Osteocyte (in vitro differentiated cells): ENCODE measurements around the gene KCTD16. TPM values are rescaled to one million over a fixed set of nuclear protein-coding genes. Genes with fewer than 3 reads are reported as not detected.
A peak's percentile ranks its signal among the peaks of the same experiment; 100 is the strongest.

ENCODE experiments used
- DNase-seq: peaks from one replicate; pipeline ENCODE4 v3.0.0; 2021; ENCODE audit warnings: mixed read lengths; ENCODE audit not compliant: unreplicated experiment; ENCODE audit errors: extremely low spot score
- H3K27ac Mint-ChIP-seq: one replicate; pipeline ENCODE4 v1.8.0; 2021; ENCODE audit warnings: mild to moderate bottlenecking, mixed read lengths; ENCODE audit not compliant: unreplicated experiment
- H3K27me3 Mint-ChIP-seq: one replicate; pipeline ENCODE4 v1.8.0; 2021; ENCODE audit warnings: mixed read lengths; ENCODE audit not compliant: unreplicated experiment
- H3K36me3 Mint-ChIP-seq: one replicate; pipeline ENCODE4 v1.8.0; 2021; ENCODE audit warnings: mixed read lengths; ENCODE audit not compliant: unreplicated experiment
- H3K4me1 Mint-ChIP-seq: one replicate; pipeline ENCODE4 v1.8.0; 2021; ENCODE audit warnings: mixed read lengths; ENCODE audit not compliant: unreplicated experiment
- H3K4me3 Mint-ChIP-seq: one replicate; pipeline ENCODE4 v1.8.0; 2021; ENCODE audit warnings: mild to moderate bottlenecking, moderate library complexity, mixed read lengths; ENCODE audit not compliant: unreplicated experiment
- H3K9me3 Mint-ChIP-seq: one replicate; pipeline ENCODE4 v1.8.0; 2021; ENCODE audit warnings: mixed read lengths; ENCODE audit not compliant: unreplicated experiment
- total RNA-seq: library from RNA; stranded (reverse); gene quantifications from 2 replicates; pipeline ENCODE4 v1.2.1, GENCODE V29; 2021
- TF ChIP-seq, protein P1 (sequence below): fragments of 200-600 bp; sonication (generic); IDR thresholded peaks from 2 replicates; pipeline ENCODE4 v1.5.0; 2021; ENCODE audit warnings: antibody characterized with exemption, mild to moderate bottlenecking, moderate library complexity

KCTD16 gene
- total RNA-seq, 1 donor from 2014 or later, result 0.51 TPM

DNA sequence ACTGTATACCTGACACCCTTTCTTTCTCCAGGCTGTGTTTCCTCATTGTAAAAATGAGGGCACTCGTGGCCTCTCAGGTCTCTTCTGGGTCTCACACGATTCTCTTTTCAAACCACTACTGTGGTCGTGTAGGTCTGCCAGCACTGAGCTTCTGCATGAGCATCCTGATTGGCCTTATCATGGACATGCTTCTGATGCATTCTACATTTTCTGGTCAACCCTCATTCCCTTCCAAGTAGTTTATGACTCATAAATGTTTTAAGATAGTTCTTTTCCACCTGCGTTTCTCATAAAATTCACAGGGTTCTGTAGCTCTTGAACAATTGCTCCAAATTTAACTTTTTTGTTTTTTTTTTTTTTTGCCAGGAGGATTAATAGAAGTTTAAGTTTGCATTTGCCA is 294.8 kb downstream of the KCTD16 start:
- TF ChIP-seq, protein P1, sequence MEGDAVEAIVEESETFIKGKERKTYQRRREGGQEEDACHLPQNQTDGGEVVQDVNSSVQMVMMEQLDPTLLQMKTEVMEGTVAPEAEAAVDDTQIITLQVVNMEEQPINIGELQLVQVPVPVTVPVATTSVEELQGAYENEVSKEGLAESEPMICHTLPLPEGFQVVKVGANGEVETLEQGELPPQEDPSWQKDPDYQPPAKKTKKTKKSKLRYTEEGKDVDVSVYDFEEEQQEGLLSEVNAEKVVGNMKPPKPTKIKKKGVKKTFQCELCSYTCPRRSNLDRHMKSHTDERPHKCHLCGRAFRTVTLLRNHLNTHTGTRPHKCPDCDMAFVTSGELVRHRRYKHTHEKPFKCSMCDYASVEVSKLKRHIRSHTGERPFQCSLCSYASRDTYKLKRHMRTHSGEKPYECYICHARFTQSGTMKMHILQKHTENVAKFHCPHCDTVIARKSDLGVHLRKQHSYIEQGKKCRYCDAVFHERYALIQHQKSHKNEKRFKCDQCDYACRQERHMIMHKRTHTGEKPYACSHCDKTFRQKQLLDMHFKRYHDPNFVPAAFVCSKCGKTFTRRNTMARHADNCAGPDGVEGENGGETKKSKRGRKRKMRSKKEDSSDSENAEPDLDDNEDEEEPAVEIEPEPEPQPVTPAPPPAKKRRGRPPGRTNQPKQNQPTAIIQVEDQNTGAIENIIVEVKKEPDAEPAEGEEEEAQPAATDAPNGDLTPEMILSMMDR, result no peak
- Mint-ChIP-seq H3K36me3 (no peaks in the 10 kb centered on the region), H3K4me3 (no peak overlapping the region), H3K4me1 (peaks cover 7% of the 10 kb centered on the region), H3K27me3 (no peaks in the 10 kb centered on the region), H3K27ac (no peak overlapping the region), H3K9me3 (no peaks in the 10 kb centered on the region)
- no peak for DNase-seq

DNA sequence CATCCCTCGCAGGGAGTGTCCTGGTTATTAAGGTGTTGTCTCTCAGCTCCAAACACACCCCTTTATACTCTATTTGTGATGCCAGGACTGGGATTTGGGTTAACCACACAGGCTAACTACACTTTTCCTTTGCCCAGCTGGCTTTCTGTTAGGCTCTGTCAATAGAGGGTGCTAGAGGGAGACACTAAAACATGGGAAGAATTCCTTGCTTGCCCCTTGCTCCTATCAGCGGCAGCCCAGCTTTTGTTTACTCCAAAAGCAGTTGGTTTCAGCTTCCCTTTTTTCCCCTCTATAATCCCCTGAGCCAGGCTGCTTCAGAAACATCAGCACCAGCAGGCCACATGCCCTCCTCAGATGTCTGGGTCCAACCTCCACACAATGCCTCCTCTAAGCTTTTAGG is 297.1 kb downstream of the KCTD16 start:
- DNase-seq, result no peak
- H3K27me3 Mint-ChIP-seq, result no peaks in the 10 kb centered on the region

DNA sequence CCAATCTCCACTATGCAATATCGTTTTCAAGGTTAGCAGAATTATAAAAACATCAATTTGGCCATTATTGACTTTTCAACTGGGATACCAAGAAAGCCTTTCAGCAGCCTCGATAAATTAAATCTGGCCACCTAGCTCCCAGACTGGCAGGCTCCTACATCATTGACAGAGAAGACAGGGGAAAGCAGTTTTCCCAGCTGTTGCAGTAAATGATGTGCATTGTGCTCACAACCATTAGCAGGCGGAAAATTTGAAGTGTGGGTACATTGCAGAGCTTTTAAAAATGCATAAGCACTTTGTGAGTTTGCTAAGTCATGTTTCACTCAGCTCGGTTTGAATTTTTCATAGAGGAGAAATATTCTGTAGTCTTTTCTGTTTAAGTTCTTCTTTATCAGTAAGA is 297.9 kb downstream of the KCTD16 start:
- no peak overlapping the region for H3K27ac Mint-ChIP-seq
- H3K27me3 Mint-ChIP-seq, result no peaks in the 10 kb centered on the region
- no peak overlapping the region for H3K4me3 Mint-ChIP-seq
- TF ChIP-seq, protein P1, result no peak
- no peak for DNase-seq
- H3K36me3 Mint-ChIP-seq, result no peaks in the 10 kb centered on the region
- no peaks in the 10 kb centered on the region for H3K9me3 Mint-ChIP-seq
- no peaks in the 10 kb centered on the region for H3K4me1 Mint-ChIP-seq

More for the DNA sequence above, 297.1 kb downstream of the KCTD16 start:
- no peaks in the 10 kb centered on the region for H3K4me1 Mint-ChIP-seq
- H3K9me3 Mint-ChIP-seq, result no peaks in the 10 kb centered on the region
- H3K36me3 Mint-ChIP-seq, result no peaks in the 10 kb centered on the region
- H3K27ac Mint-ChIP-seq, result no peak overlapping the region
- TF ChIP-seq, protein P1, result peak; percentile 68
- no peak overlapping the region for H3K4me3 Mint-ChIP-seq

DNA sequence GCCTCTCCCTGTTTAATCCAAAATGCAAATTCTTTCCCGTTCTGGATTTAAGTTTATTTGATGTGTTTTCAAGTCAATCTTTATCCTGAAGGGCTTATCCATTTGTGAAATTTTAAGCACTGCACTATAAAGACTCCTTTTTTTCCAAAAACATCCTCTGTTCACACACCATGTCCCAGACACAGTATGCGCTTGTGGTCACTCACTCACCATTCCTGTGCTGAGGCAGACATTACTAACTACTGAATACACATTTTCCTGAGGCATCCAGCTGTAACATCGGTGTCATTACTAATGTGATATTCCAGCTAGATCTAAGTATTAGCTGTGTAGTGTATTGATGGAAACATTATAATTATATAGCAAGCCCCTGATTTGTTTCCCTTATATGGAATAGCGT is 298.4 kb downstream of the KCTD16 start:
- no peak for DNase-seq
- H3K4me1 Mint-ChIP-seq, result no peaks in the 10 kb centered on the region
- H3K9me3 Mint-ChIP-seq, result no peaks in the 10 kb centered on the region
- TF ChIP-seq, protein P1, result no peak
- no peaks in the 10 kb centered on the region for H3K27me3 Mint-ChIP-seq
- H3K27ac Mint-ChIP-seq, result no peak overlapping the region
- H3K4me3 Mint-ChIP-seq, result no peak overlapping the region
- no peaks in the 10 kb centered on the region for H3K36me3 Mint-ChIP-seq

DNA sequence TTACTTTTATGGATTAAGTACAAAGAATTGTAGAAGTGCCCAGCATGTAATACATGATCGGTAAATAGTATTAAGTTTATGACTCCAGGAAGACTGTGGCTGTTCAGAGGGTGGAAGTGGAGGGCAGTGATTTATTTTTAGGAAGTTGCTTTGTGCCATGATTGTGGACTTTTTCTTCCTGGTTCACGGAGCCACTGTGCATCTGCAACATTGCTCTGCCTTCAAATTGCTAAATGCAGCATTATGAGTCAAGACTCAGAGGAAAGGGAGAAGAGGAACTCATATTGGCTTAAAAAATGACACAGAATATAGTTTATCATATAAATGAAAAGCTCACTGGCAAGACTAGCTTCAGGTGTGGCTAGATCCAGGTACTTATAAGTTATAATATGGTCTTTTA is 301.5 kb downstream of the KCTD16 start:
- no peaks in the 10 kb centered on the region for H3K4me1 Mint-ChIP-seq
- H3K27me3 Mint-ChIP-seq, result no peaks in the 10 kb centered on the region
- no peaks in the 10 kb centered on the region for H3K36me3 Mint-ChIP-seq
- TF ChIP-seq, protein P1, result no peak
- DNase-seq, result no peak
- H3K9me3 Mint-ChIP-seq, result no peaks in the 10 kb centered on the region
- H3K27ac Mint-ChIP-seq, result no peak overlapping the region
- no peak overlapping the region for H3K4me3 Mint-ChIP-seq
